Ovary (tissue), 9 donors: ENCODE measurements around the gene SLC25A31. TPM values are rescaled to one million over a fixed set of nuclear protein-coding genes. Genes with fewer than 3 reads are reported as not detected.

Experiments
- DNase-seq, 5 donors: peaks; one replicate each; pipeline ENCODE4 v3.0.0-alpha.2; 2019 to 2020
- H3K27ac ChIP-seq, 2 donors: fragments of 200-600 bp; one replicate each; pipeline versions ENCODE4 v1.5.1 to v1.8.0; 2019 to 2022
- H3K27me3 ChIP-seq: fragments of 200-600 bp; one replicate; pipeline ENCODE4 v1.8.0; 2022
- H3K36me3 ChIP-seq: fragments of 200-600 bp; sonication (generic); one replicate; pipeline ENCODE4 v1.5.1; 2019
- H3K4me1 ChIP-seq: one replicate; pipeline ENCODE4 v1.8.1; 2013; ENCODE audit warnings: mild to moderate bottlenecking, moderate library complexity; ENCODE audit not compliant: insufficient read depth
- H3K4me3 ChIP-seq: fragments of 200-600 bp; sonication (generic); one replicate; pipeline ENCODE4 v1.5.1; 2017
- H3K9me3 ChIP-seq, 2 donors: fragments of 200-600 bp in 1 of 2; sonication (generic) in 1 of 2; one replicate each; pipeline versions ENCODE4 v1.5.1 to v1.8.1; 2013 to 2019; ENCODE audit warnings: mild to moderate bottlenecking in 1 of 2, moderate library complexity in 1 of 2
- CTCF ChIP-seq, 3 donors: fragments of 450-650 bp in 2 of 3; fragments of 200-600 bp in 1 of 3; IDR thresholded peaks; one replicate each; pipeline versions ENCODE4 v1.5.1 to v1.8.0; 2016 to 2022; ENCODE audit warnings: antibody characterized with exemption in 3 of 3, mild to moderate bottlenecking in 1 of 3
- EP300 ChIP-seq: sonication (generic); formaldehyde crosslinking; IDR thresholded peaks from one replicate; pipeline ENCODE4 v1.6.1; 2017; ENCODE audit warnings: antibody characterized with exemption
- POLR2A ChIP-seq: fragments of 450-650 bp; IDR thresholded peaks from one replicate; pipeline ENCODE4 v1.6.1; 2017; ENCODE audit warnings: antibody characterized with exemption, mild to moderate bottlenecking, moderate library complexity
- WGBS, 3 donors: extraction: QIAGEN DNeasy Blood & Tissue Kit in 1 of 3; methylation state at CpG; one replicate each; pipeline versions ENCODE4 v1.1.5 to v1.1.7; 2013 to 2017; 5-methylcytosine and 5-hydroxymethylcytosine counted together
- intact Hi-C, 4 donors: fragments of 100-400 bp; cut with DNase I; formaldehyde crosslinking; loops; one replicate each; pipeline versions ENCODE4 v1.11.0 to v1.15.1; 2022 to 2023
- polyA plus RNA-seq, 2 donors: library from polyadenylated mRNA; stranded (reverse); fragments of 200-250 nt in 1 of 2; fragments of 350-450 nt in 1 of 2; fragmentation: Illumina TruSeq in 1 of 2; extraction: RNeasy Lipid Tissue Mini Kit (QIAGEN cat#74804) in 1 of 2; gene quantifications; one replicate each; pipeline ENCODE4 v1.2.3, GENCODE V29; 2013 to 2014
- total RNA-seq, 7 donors: library from RNA; depleted of rRNA in 2 of 7; stranded (reverse); fragments of >200 nt in 2 of 7; fragmentation: NEBNext Ultra II Directional in 3 of 7; extraction: Animal tissue kit (Norgen Biotek cat#: 25700) in 3 of 7; gene quantifications; one replicate each; pipeline versions ENCODE4 v1.1.0 to v1.2.4, GENCODE V29; 2016 to 2023
- donor health status: DM: no; HTN: no; CAD: no; lungs with moderate emphysema.
- donor health status: DM: no; HTN: no; CAD: no.
- donor health status: Bipolar disorder and iron deficiency.
- donor health status: DM: yes; HTN: yes; CAD: no.
- donor health status: DM: no; HTN: no; CAD: no.
- donor health status: DM: yes; HTN: yes; CAD: no.

SLC25A31 gene
- total and polyA plus RNA-seq, 9 donors: 0.12 TPM; not detected in 8

GRCh38 chr4:127788517-127788916, 58.3 kb downstream of the SLC25A31 start:
- H3K27me3 ChIP-seq: no peaks in the 10 kb centered on the region
- no peaks in the 10 kb centered on the region for H3K9me3 ChIP-seq
- H3K4me3 ChIP-seq: no peak overlapping the region
- 63 to 73% (median 69%) methylated on average over 2 of the region's 2 CpGs for WGBS, 3 donors
- no peak for DNase-seq
- H3K27ac ChIP-seq: no peak overlapping the region
- no peaks in the 10 kb centered on the region for H3K4me1 ChIP-seq
- no peak for TF ChIP-seq CTCF (IDR thresholded peaks at IDR 0.05)
- TF ChIP-seq EP300: no peak
- no peak for TF ChIP-seq POLR2A
- intact Hi-C loops: loop anchor here in 1 of 4 donors (10.0 kb wide), 1 partner anchor 176 kb away; the partner anchor contains the start of genes ABHD18 and MFSD8
- H3K36me3 ChIP-seq: no peaks in the 10 kb centered on the region

- no peak overlapping the region for H3K4me3 ChIP-seq
- H3K36me3 ChIP-seq: no peaks in the 10 kb centered on the region
- H3K27me3 ChIP-seq: no peaks in the 10 kb centered on the region
- no peak overlapping the region for H3K27ac ChIP-seq
- TF ChIP-seq CTCF (IDR thresholded peaks at IDR 0.05) (no peak), POLR2A (no peak), EP300 (no peak)
- H3K4me1 ChIP-seq: no peaks in the 10 kb centered on the region
- DNase-seq: no peak
- intact Hi-C loops: no loop called here
- no peaks in the 10 kb centered on the region for H3K9me3 ChIP-seq
- WGBS, 3 donors: 71 to 79% (median 79%) methylated on average over 1 of the region's 1 CpG
These were observed 61.2 kb downstream of the SLC25A31 start for GRCh38 chr4:127791391-127791790.

DNA sequence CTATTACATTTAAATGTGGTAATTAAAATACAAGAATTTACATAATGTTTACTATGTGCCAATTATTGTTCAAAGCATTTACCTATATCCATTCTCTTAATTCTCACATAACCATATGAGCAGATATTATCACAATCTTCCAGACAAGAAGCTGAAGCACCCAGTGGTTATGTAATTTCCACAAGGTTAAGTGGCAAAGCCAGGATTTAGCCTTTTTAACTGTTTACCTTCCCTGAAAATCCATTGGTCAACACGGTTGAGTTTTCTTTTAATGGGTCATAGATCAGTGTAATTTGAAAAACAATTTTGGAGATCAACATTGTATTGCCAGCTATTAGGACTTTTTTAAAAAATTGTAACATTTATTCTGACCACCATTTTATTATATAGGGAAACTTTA, 63.3 kb downstream of the SLC25A31 start:
- no peak for DNase-seq
- no peaks in the 10 kb centered on the region for H3K4me1 ChIP-seq
- H3K27ac ChIP-seq: no peak overlapping the region
- intact Hi-C loops: no loop called here
- TF ChIP-seq POLR2A (no peak), CTCF (IDR thresholded peaks at IDR 0.05) (no peak), EP300 (no peak)
- H3K36me3 ChIP-seq: no peaks in the 10 kb centered on the region
- no peaks in the 10 kb centered on the region for H3K27me3 ChIP-seq
- no peak overlapping the region for H3K4me3 ChIP-seq
- 62 to 75% (median 65%) methylated on average over 1 of the region's 1 CpG for WGBS, 3 donors
- no peaks in the 10 kb centered on the region for H3K9me3 ChIP-seq

DNA sequence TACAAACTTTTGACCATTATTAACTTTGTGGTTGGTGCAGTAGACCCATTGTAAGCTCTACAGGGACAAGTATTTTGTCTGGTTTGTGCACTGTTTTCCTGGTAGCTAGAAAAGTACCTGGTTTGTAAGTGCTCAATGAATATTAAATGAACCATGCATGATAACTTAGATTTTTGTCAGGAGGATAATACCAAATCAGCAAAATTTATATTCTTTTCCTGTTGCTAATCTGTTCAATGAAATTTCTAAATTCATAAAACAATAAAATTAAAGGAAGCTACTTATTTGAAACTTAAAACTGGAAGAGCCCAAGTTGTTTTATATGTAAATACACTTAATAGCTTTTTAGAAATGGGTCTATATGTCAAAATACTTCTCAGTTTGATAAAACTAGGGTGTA, 69.5 kb downstream of the SLC25A31 start:
- Histone ChIP-seq H3K4me1 (no peaks in the 10 kb centered on the region), H3K27ac (no peak overlapping the region), H3K9me3 (no peaks in the 10 kb centered on the region), H3K27me3 (no peaks in the 10 kb centered on the region), H3K4me3 (no peak overlapping the region), H3K36me3 (no peaks in the 10 kb centered on the region)
- TF ChIP-seq CTCF (IDR thresholded peaks at IDR 0.05) (no peak), POLR2A (no peak), EP300 (no peak)
- no peak for DNase-seq
- intact Hi-C loops: no loop called here
